Ovary (tissue), 9 donors: ENCODE measurements around the gene BCL2L14. TPM values are rescaled to one million over a fixed set of nuclear protein-coding genes. Genes with fewer than 3 reads are reported as not detected.

Experiments
- DNase-seq, 5 donors: peaks; one replicate each; pipeline ENCODE4 v3.0.0-alpha.2; 2019 to 2020
- H3K27ac ChIP-seq, 2 donors: fragments of 200-600 bp; one replicate each; pipeline versions ENCODE4 v1.5.1 to v1.8.0; 2019 to 2022
- H3K27me3 ChIP-seq: fragments of 200-600 bp; one replicate; pipeline ENCODE4 v1.8.0; 2022
- H3K36me3 ChIP-seq: fragments of 200-600 bp; sonication (generic); one replicate; pipeline ENCODE4 v1.5.1; 2019
- H3K4me1 ChIP-seq: one replicate; pipeline ENCODE4 v1.8.1; 2013; ENCODE audit warnings: mild to moderate bottlenecking, moderate library complexity; ENCODE audit not compliant: insufficient read depth
- H3K4me3 ChIP-seq: fragments of 200-600 bp; sonication (generic); one replicate; pipeline ENCODE4 v1.5.1; 2017
- H3K9me3 ChIP-seq, 2 donors: fragments of 200-600 bp in 1 of 2; sonication (generic) in 1 of 2; one replicate each; pipeline versions ENCODE4 v1.5.1 to v1.8.1; 2013 to 2019; ENCODE audit warnings: mild to moderate bottlenecking in 1 of 2, moderate library complexity in 1 of 2
- CTCF ChIP-seq, 3 donors: fragments of 450-650 bp in 2 of 3; fragments of 200-600 bp in 1 of 3; IDR thresholded peaks; one replicate each; pipeline versions ENCODE4 v1.5.1 to v1.8.0; 2016 to 2022; ENCODE audit warnings: antibody characterized with exemption in 3 of 3, mild to moderate bottlenecking in 1 of 3
- EP300 ChIP-seq: sonication (generic); formaldehyde crosslinking; IDR thresholded peaks from one replicate; pipeline ENCODE4 v1.6.1; 2017; ENCODE audit warnings: antibody characterized with exemption
- POLR2A ChIP-seq: fragments of 450-650 bp; IDR thresholded peaks from one replicate; pipeline ENCODE4 v1.6.1; 2017; ENCODE audit warnings: antibody characterized with exemption, mild to moderate bottlenecking, moderate library complexity
- WGBS, 3 donors: extraction: QIAGEN DNeasy Blood & Tissue Kit in 1 of 3; methylation state at CpG; one replicate each; pipeline versions ENCODE4 v1.1.5 to v1.1.7; 2013 to 2017; 5-methylcytosine and 5-hydroxymethylcytosine counted together
- intact Hi-C, 4 donors: fragments of 100-400 bp; cut with DNase I; formaldehyde crosslinking; loops; one replicate each; pipeline versions ENCODE4 v1.11.0 to v1.15.1; 2022 to 2023
- microRNA-seq, 3 donors: library from miRNA; unstranded; fragments of <30 nt; microRNA quantifications; one replicate each; pipeline versions ENCODE4 to v1.2.0, GENCODE V29; 2019 to 2020
- polyA plus RNA-seq, 2 donors: library from polyadenylated mRNA; stranded (reverse); fragments of 200-250 nt in 1 of 2; fragments of 350-450 nt in 1 of 2; fragmentation: Illumina TruSeq in 1 of 2; extraction: RNeasy Lipid Tissue Mini Kit (QIAGEN cat#74804) in 1 of 2; gene quantifications; one replicate each; pipeline ENCODE4 v1.2.3, GENCODE V29; 2013 to 2014
- total RNA-seq, 7 donors: library from RNA; depleted of rRNA in 2 of 7; stranded (reverse); fragments of >200 nt in 2 of 7; fragmentation: NEBNext Ultra II Directional in 3 of 7; extraction: Animal tissue kit (Norgen Biotek cat#: 25700) in 3 of 7; gene quantifications; one replicate each; pipeline versions ENCODE4 v1.1.0 to v1.2.4, GENCODE V29; 2016 to 2023
- donor health status: DM: no; HTN: no; CAD: no; lungs with moderate emphysema.
- donor health status: DM: no; HTN: no; CAD: no.
- donor health status: Bipolar disorder and iron deficiency.
- donor health status: DM: yes; HTN: yes; CAD: no.
- donor health status: DM: no; HTN: no; CAD: no.
- donor health status: DM: yes; HTN: yes; CAD: no.

The BCL2L14 gene
- total and polyA plus RNA-seq, 9 donors = 0.11 TPM; not detected in 8

GRCh38 chr12:12147111-12147510 lies 76.4 kb downstream of the BCL2L14 start:
- no peak for DNase-seq
- Histone ChIP-seq H3K27ac (no peak overlapping the region), H3K36me3 (no peaks in the 10 kb centered on the region), H3K4me3 (no peak overlapping the region), H3K4me1 (no peaks in the 10 kb centered on the region), H3K9me3 (no peaks in the 10 kb centered on the region), H3K27me3 (no peaks in the 10 kb centered on the region)
- WGBS, 3 donors = 85 to 88% (median 87%) methylated on average over 6 of the region's 6 CpGs
- TF ChIP-seq EP300 (no peak), POLR2A (no peak), CTCF (IDR thresholded peaks at IDR 0.05) (no peak)
- intact Hi-C loops = no loop called here

Small RNAs within 50 kb of the gene (microRNA-seq; reads per million reads assigned to microRNA genes)
- gene MIR1244-4 = 0 reads per million in 3 donors

Other genes with a start within 250 kb of the BCL2L14 start
- gene LRP6, start 196.1 kb downstream of the BCL2L14 start, total RNA-seq = 10 to 100 TPM; 25.4 to 46.5 (median 44.7) TPM
- 10 to 100 TPM; 11.9 to 18.0 TPM for gene LRP6, start 196.1 kb downstream of the BCL2L14 start, polyA plus RNA-seq